CD4-positive, alpha-beta T cell treated with Interleukin-10 for 1 hour (primary cell): Measurements from ENCODE around the gene EFHB.
"Not testable (repeated sequence)": the region's sequence is repeated elsewhere in the genome, so short reads cannot be mapped to it uniquely, and the experiment has no call there.

Experiments used
- DNase-seq: peaks from one replicate; pipeline ENCODE4 v3.0.0-alpha.2; 2020

EFHB gene

GRCh38 chr3:19920401-19921080 is 13.5 kb downstream of the EFHB start:
- DNase-seq: no peak

- DNase-seq: no peak
These were observed 16.9 kb downstream of the EFHB start for GRCh38 chr3:19917167-19917566.

GRCh38 chr3:19911452-19911851 is 22.6 kb downstream of the EFHB start:
- DNase-seq: no peak

- no peak for DNase-seq
These were observed 26.5 kb downstream of the EFHB start for GRCh38 chr3:19907523-19907922.

GRCh38 chr3:19903649-19904048 is 30.4 kb downstream of the EFHB start:
- no peak for DNase-seq

- no peak for DNase-seq
These were observed 32.1 kb downstream of the EFHB start for GRCh38 chr3:19901918-19902317.

GRCh38 chr3:19901337-19901736 is 32.7 kb downstream of the EFHB start:
- no peak for DNase-seq

- not testable (repeated sequence) for DNase-seq
These were observed 34.2 kb downstream of the EFHB start for GRCh38 chr3:19899833-19900232.

- DNase-seq: no peak
These were observed 34.8 kb downstream of the EFHB start for GRCh38 chr3:19899264-19899663.

- DNase-seq: no peak
These were observed 35.3 kb downstream of the EFHB start for GRCh38 chr3:19898721-19899120.

GRCh38 chr3:19891740-19892139 is 42.3 kb downstream of the EFHB start:
- no peak for DNase-seq

GRCh38 chr3:19888428-19889152 is 45.4 kb downstream of the EFHB start:
- no peak for DNase-seq

- not testable (repeated sequence) for DNase-seq
These were observed 46.9 kb downstream of the EFHB start for GRCh38 chr3:19887122-19887521.

GRCh38 chr3:19886404-19886803 is 47.6 kb downstream of the EFHB start:
- no peak for DNase-seq

- DNase-seq: peak; percentile 45
These were observed 48.5 kb downstream of the EFHB start for GRCh38 chr3:19885468-19885867.

- no peak for DNase-seq
These were observed 52.2 kb downstream of the EFHB start for GRCh38 chr3:19881852-19882251.

- DNase-seq: no peak
These were observed 53.0 kb downstream of the EFHB start for GRCh38 chr3:19881036-19881435.

GRCh38 chr3:19877656-19878055 is 56.4 kb downstream of the EFHB start:
- no peak for DNase-seq

- DNase-seq: peak; percentile 43
These were observed 67.2 kb downstream of the EFHB start for GRCh38 chr3:19866751-19867347.

GRCh38 chr3:19855318-19855717 is 78.7 kb downstream of the EFHB start:
- DNase-seq: not testable (repeated sequence)

- not testable (repeated sequence) for DNase-seq
These were observed 87.4 kb downstream of the EFHB start for GRCh38 chr3:19846609-19847008.
